HAP-1 (cell line): ENCODE results near the gene TARDBP.
"Not testable (repeated sequence)": the region's sequence is repeated elsewhere in the genome, so short reads cannot be mapped to it uniquely, and the experiment has no call there.

Source experiments
- DNase-seq, 2 experiments: peaks; one replicate each; pipeline ENCODE4 v3.0.0-alpha.2; 2016 to 2020; ENCODE audit warnings: low spot score in 2 of 2
- H3K27me3 ChIP-seq: fragments of 250-450 bp; sonication (Bioruptor Pico); 2 replicates; pipeline ENCODE4 v1.5.1; 2020; ENCODE audit warnings: low read depth, mild to moderate bottlenecking, moderate library complexity
- H3K36me3 ChIP-seq: fragments of 250-450 bp; sonication (Bioruptor Pico); replicated peaks from 2 replicates; pipeline ENCODE4 v1.5.1; 2020; ENCODE audit warnings: mild to moderate bottlenecking
- H3K4me1 ChIP-seq: fragments of 250-450 bp; sonication (Bioruptor Pico); 2 replicates; pipeline ENCODE4 v1.5.1; 2020; ENCODE audit warnings: mild to moderate bottlenecking
- H3K4me3 ChIP-seq: fragments of 250-450 bp; sonication (Bioruptor Pico); 2 replicates; pipeline ENCODE4 v1.5.1; 2020; ENCODE audit warnings: mild to moderate bottlenecking, moderate library complexity
- H3K9me3 ChIP-seq: fragments of 250-450 bp; sonication (Bioruptor Pico); 2 replicates; pipeline ENCODE4 v1.5.1; 2020; ENCODE audit warnings: mild to moderate bottlenecking, moderate library complexity
- in situ Hi-C: fragments of 300-500 bp; cut with MboI; formaldehyde crosslinking; loops from 3 replicates; pipeline ENCODE4 v1.14.3; 2020; ENCODE audit warnings: low sequenced_read_pairs, inconsistent platforms, mixed read lengths

Gene TARDBP

DNA sequence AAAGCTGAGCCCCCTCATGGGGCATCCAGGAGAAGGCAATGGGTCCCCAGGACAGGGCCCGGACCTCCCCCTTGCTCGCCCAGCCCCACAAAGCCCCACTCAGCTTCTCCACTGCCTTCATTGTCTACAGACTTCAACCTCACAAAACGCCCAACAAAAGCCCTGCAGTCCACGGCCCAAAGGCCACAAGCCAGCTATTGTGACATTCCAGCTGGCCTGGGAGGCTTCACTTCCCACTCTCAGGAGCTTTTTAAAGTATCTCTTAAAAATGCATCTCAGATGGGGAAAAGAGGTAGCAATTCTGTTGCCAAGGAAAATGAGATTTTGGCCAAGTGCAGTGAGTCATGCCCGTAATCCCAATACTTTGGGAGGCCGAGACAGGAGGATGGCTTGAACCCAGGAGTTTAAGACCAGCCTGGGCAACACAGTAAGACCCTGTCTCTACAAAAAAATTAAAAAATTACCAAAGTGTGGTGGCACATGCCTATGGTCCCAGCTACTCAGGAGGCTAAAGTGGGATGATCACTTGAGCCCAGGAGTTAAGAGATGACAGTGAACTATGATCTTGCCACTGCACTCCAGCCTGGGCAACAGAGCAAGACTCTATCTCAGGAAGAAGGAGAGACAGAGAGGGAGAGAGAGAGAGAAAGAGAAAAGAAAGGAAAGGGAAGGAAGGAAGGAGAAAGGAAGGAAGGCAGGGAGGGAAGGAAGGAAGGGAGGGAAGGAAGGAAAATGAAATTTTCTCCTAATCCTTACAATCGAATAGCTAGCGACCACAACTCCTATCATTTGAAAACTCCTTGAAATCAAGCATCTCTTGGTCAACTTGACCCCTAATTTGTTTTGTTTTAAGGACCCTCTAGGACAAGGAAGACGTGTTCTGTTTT lies 31.4 kb upstream of the TARDBP start:
- H3K27me3 ChIP-seq = no peaks in the 10 kb centered on the region
- no peak overlapping the region for H3K4me3 ChIP-seq
- H3K4me1 ChIP-seq = peaks cover 8% of the 10 kb centered on the region
- H3K36me3 ChIP-seq = no peaks in the 10 kb centered on the region
- in situ Hi-C loops = no loop called here
- peak in 1 of 2 experiments; percentile 40 for DNase-seq
- no peaks in the 10 kb centered on the region for H3K9me3 ChIP-seq

DNA sequence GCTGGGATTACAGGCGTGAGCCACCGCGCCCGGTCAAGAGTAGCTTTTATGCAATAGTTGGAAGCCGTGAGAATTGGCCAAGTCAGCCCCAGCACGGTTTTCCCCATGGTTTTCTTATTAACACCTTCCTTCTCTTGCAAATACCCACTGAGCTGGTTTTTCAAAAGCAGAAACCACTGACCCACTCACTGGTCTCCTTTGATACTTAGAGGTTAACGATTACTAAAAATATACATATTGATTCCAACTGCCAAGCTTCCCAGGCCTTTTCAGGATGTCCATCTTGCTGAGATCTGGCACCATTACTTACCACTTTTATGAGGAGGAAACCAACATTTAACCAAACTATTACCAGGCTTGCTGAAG lies 25.9 kb upstream of the TARDBP start:
- in situ Hi-C loops = no loop called here
- no peak overlapping the region for H3K4me3 ChIP-seq
- H3K4me1 ChIP-seq = no peaks in the 10 kb centered on the region
- DNase-seq = no peak
- H3K36me3 ChIP-seq = no peaks in the 10 kb centered on the region
- H3K27me3 ChIP-seq = no peaks in the 10 kb centered on the region
- no peaks in the 10 kb centered on the region for H3K9me3 ChIP-seq

DNA sequence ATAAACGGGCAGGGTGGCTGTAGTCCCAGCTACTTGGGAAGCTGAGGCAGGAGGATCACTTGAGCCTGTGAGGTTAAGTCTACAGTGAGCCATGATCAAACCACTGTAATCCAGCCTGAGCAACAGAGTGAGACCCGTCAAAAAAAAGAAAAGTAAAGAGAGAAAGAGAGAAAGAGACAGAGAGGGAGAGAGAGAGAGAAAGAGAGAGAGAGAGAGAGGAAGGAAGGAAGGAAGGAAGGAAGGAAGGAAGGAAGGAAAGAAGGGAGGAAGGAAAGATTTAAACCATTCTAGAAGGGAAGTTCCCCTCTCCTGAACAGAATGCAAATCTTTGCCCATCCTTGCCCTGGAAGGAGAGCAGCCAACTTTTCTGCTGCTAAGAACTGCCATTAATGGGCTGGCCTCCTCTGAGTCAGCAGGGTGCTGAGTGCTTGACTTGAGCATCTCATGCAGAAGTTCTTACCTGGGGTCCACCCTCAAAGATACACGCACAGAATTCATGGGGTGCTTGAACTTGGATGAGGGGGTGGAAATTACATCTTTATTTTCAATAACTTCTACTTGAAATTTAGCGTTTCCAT lies 24.5 kb upstream of the TARDBP start:
- H3K4me3 ChIP-seq = no peak overlapping the region
- no peak for DNase-seq
- H3K36me3 ChIP-seq = no peaks in the 10 kb centered on the region
- in situ Hi-C loops = no loop called here
- H3K4me1 ChIP-seq = no peaks in the 10 kb centered on the region
- no peaks in the 10 kb centered on the region for H3K27me3 ChIP-seq
- no peaks in the 10 kb centered on the region for H3K9me3 ChIP-seq

DNA sequence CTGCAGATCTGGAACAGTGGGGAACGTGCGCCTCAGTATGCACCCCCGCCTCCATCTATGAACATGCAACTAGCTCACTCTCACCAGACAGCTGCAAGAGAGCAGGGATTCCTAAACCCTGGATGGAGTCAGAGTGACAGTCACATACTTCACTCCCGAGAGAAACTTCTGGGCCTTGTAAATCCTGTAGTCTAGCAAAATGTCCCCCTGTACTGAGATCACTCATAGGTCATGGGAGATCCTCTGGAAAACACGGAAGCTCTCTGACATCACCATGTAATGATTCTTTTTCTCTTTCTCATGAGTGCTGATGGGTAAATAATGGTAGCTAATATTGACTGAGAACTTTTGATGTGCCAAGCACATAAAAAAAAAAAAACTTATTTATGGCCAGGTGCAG lies 23.4 kb upstream of the TARDBP start:
- Histone ChIP-seq H3K27me3 (no peaks in the 10 kb centered on the region), H3K9me3 (no peaks in the 10 kb centered on the region), H3K4me1 (no peaks in the 10 kb centered on the region), H3K4me3 (no peak overlapping the region), H3K36me3 (no peaks in the 10 kb centered on the region)
- in situ Hi-C loops = no loop called here
- DNase-seq = no peak

DNA sequence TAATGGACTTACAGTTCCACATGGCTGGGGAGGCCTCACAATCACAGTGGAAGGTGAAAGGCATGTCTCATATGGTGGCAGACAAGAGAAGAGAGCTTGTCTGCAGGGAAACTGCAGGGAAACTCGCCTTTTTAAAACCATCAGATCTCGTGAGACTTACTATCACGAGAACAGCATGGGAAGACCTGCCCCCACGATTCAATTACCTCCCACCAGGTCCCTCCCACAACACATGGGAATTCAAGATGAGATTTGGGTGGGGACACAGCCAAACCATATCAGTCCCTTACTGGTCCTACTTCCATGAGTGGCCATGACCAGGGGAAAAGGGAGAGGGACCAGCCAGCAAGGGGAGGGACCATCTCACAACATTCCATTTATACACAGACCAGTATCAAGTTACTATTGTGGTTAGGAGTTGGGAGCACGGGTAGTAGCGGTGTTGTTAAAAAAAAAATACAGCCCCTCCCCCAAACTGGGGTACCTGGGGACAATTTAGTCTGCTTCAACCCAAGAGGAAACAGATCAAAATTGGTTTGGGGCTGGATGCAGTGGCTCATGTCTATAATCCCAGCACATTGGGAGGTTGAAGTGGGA lies 22.4 kb upstream of the TARDBP start:
- not testable (repeated sequence) for H3K36me3 ChIP-seq, H3K27me3 ChIP-seq, DNase-seq

DNA sequence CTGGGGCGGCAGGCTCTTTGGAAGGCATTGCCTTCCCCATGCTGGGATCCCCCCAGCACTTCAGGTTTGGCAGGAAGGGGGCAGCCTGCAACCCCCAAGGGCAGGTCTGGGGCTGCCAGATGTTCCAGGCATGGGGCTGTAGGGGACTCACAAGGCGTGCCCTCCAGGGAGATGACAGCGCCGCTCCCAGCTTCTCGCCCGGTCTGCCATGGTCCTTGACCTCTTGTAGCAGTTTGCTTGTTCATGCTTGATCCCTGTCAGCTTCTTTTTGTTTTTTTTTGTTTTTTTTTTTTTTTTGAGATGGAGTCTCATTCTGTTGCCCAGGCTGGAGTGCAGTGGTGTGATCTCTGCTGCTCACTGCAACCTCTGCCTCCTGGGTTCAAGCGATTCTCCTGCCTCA lies 21.6 kb upstream of the TARDBP start:
- no peaks in the 10 kb centered on the region for H3K9me3 ChIP-seq
- in situ Hi-C loops = no loop called here
- H3K27me3 ChIP-seq = no peaks in the 10 kb centered on the region
- no peak for DNase-seq
- no peaks in the 10 kb centered on the region for H3K36me3 ChIP-seq
- no peak overlapping the region for H3K4me3 ChIP-seq
- no peaks in the 10 kb centered on the region for H3K4me1 ChIP-seq

More for the DNA sequence above, 22.4 kb upstream of the TARDBP start:
- in situ Hi-C loops, H3K4me1 ChIP-seq, H3K4me3 ChIP-seq, H3K9me3 ChIP-seq: not testable (repeated sequence)

DNA sequence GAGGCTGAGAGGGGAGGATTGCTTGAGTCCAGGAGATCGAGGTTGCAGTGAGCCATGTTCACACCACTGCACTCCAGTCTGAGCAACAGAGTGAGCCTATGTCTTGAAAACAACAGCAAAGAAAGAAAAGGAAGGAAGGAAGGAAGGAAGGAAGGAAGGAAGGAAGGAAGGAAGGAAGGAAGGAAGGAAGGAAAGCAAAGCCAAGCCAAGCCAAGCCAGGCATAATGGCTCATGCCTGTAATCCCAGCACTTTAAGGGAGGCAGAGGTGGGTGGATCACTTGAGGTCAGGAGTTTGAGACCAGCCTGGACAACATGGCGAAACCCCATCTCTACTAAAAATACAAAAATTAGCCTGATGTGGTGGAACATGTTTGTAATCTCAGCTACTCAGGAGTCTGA lies 20.4 kb upstream of the TARDBP start:
- H3K4me1 ChIP-seq, in situ Hi-C loops, H3K36me3 ChIP-seq, DNase-seq, H3K9me3 ChIP-seq, H3K4me3 ChIP-seq, H3K27me3 ChIP-seq: not testable (repeated sequence)

DNA sequence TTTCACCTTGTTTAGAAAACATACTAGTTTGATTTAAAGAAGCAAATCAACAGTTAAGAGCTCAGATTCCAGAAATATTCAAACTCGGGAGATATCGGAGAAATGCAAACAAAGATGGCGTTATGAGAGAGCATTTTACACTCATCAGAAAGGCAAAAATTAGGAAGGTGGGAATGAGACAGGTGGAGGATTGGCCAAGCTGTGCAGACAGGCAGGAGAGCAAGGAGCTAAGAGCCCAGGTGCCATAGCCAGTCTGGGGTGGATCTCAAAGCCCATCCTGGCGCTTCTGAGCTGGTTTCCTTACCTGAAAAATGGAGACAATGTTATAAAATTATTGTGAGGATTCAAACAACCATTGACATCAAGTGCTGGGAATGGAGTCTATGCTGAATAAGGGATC lies 19.6 kb upstream of the TARDBP start:
- no peaks in the 10 kb centered on the region for H3K4me1 ChIP-seq
- no peak for DNase-seq
- in situ Hi-C loops = no loop called here
- H3K4me3 ChIP-seq = no peak overlapping the region
- no peaks in the 10 kb centered on the region for H3K9me3 ChIP-seq
- no peaks in the 10 kb centered on the region for H3K36me3 ChIP-seq
- H3K27me3 ChIP-seq = no peaks in the 10 kb centered on the region

DNA sequence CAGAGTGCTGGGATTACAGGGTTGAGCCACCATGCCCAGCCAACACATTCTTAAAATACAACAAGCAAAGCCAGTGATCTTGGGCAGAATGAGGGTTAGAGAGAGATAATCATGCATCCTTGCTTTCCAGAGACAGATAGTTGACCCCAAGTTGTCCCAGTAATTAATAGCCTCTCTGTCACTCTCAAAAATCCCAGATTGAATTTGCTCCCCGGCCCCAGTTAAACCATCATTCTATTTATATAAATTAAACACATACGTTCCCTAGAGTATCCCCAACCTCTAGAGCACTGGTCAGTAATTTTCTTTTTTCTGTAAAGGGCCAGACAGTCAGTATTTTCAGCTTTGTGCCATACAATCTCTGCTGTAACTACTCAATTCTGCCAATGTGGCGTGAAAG lies 16.4 kb upstream of the TARDBP start:
- Histone ChIP-seq H3K27me3 (no peaks in the 10 kb centered on the region), H3K4me3 (no peak overlapping the region), H3K36me3 (no peaks in the 10 kb centered on the region), H3K9me3 (peaks cover 7% of the 10 kb centered on the region), H3K4me1 (no peaks in the 10 kb centered on the region)
- no peak for DNase-seq
- in situ Hi-C loops = no loop called here

DNA sequence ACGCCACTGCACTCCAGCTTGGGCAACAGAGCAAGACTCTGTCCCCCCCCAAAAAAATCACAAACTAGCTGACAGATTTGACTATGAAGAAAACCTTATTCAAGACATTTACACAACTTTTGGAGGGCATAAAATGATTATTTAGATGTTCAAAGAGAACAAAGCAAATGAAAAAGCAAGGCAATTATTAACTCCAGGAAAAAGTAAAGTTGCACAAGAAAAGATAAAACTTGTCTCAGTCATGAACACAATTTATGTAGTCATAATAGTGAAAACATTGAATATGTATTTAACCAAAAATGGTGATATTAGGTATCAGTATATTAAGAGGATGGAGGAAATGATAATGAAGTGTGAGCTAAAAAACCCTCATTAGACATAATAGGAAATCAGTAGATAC lies 11.9 kb upstream of the TARDBP start:
- in situ Hi-C loops = no loop called here
- H3K27me3 ChIP-seq = no peaks in the 10 kb centered on the region
- no peak overlapping the region for H3K4me3 ChIP-seq
- no peaks in the 10 kb centered on the region for H3K36me3 ChIP-seq
- DNase-seq = no peak
- H3K4me1 ChIP-seq = no peaks in the 10 kb centered on the region
- H3K9me3 ChIP-seq = peaks cover 7% of the 10 kb centered on the region

DNA sequence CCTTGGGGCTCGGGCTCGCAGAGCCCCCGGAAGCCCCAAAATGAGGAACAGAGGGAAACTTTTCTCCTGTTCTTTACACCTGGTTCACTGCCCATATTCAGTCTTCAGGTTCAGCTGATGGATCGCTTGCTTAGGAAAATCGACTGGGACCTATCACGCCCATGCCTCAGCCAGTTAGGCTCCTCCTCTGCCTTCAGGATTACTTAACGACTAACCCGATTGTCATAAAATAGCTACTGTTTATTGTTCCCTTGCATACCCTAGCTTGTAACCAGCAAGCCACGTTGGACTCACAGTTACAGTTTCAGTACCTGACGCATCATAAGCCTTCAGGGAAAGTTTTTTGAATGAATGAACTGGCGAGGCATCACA lies 692 bp downstream of the TARDBP start:
- Histone ChIP-seq H3K36me3 (peaks cover 57% of the 10 kb centered on the region), H3K4me1 (peaks cover 14% of the 10 kb centered on the region), H3K4me3 (peak overlapping the region; percentile 99), H3K9me3 (no peaks in the 10 kb centered on the region), H3K27me3 (no peaks in the 10 kb centered on the region)
- peak in 1 of 2 experiments; percentile 37 for DNase-seq
- in situ Hi-C loops = no loop called here

DNA sequence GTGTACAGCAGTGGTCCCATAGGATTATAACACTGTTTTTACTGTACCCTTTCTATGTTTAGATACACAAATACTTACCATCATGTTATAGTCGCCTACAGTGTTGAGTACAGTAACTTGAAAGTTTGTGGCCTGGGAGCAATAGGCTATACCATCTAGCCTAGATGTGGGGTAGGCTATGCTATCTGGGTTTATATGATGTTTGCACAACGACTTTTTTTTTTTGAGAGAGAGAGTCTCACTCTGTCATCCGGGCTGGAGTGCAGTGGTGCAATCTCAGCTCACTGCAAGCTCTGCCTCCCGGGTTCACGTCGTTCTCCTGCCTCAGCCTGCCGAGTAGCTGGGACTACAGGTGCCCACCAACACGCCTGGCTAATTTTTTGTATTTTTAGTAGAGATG lies 6.9 kb downstream of the TARDBP start:
- H3K4me3 ChIP-seq, H3K27me3 ChIP-seq, H3K4me1 ChIP-seq, in situ Hi-C loops, DNase-seq, H3K9me3 ChIP-seq: not testable (repeated sequence)
- peaks cover 98% of the 10 kb centered on the region for H3K36me3 ChIP-seq

DNA sequence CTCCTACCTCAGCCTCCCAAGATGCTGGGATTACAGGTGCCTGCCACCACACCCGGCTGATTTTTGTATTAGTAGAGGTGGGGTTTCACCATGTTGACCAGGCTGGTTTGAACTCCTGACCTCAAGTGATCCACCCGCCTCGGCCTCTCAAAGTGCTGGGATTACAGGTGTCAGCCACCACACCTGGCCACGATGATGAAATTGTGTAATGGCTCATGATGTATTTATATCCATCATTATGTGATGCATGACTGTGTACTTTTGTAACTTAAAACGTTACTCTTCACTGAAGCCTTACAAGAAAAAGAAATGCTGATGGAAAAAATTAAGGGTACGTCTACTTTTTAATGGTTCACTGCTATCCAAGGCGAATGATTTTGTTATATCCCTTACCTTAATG lies 7.5 kb downstream of the TARDBP start:
- in situ Hi-C loops = no loop called here
- H3K27me3 ChIP-seq = no peaks in the 10 kb centered on the region
- no peaks in the 10 kb centered on the region for H3K9me3 ChIP-seq
- H3K4me3 ChIP-seq = no peak overlapping the region
- peaks cover 98% of the 10 kb centered on the region for H3K36me3 ChIP-seq
- H3K4me1 ChIP-seq = peaks cover 14% of the 10 kb centered on the region
- DNase-seq = no peak

DNA sequence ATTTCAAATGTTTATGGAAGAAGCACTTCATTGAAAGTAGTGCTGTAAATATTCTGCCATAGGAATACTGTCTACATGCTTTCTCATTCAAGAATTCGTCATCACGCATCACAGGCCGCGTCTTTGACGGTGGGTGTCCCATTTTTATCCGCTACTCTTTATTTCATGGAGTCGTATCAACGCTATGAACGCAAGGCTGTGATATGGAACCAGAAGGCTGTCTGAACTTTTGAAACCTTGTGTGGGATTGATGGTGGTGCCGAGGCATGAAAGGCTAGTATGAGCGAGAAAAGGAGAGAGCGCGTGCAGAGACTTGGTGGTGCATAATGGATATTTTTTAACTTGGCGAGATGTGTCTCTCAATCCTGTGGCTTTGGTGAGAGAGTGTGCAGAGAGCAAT lies 10.7 kb downstream of the TARDBP start:
- Histone ChIP-seq H3K9me3 (no peaks in the 10 kb centered on the region), H3K4me1 (peaks cover 19% of the 10 kb centered on the region), H3K4me3 (no peak overlapping the region), H3K36me3 (peaks cover 87% of the 10 kb centered on the region), H3K27me3 (no peaks in the 10 kb centered on the region)
- in situ Hi-C loops = no loop called here
- DNase-seq = no peak
